ENCODE measurements around the gene CUEDC1.

DNA sequence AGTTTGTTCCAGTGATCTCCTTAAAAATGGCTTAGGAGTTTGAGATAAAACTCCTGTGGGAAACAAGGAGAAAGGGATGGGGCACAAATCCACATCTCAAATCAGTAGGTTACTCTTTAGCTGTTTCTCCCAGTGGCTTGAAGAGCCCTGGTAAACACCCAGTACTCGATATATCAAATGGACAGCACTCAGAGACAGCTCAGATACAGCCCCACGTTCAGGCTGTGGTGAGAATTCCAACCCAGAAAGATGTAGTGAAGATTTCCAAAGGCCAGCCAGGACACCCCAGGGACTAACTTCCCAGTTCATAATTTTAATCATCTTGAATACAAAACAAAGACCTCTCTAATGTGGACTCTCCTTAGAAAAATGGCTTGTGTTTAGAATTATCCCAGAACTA, 39.2 kb upstream of the CUEDC1 start:
- no peak for TF ChIP-seq POLR2A (IDR thresholded peaks at IDR 0.05; ENCODE audit: low read length)
- no peak for TF ChIP-seq GATA1 (IDR thresholded peaks at IDR 0.05; ENCODE audit: low read depth, low read length)
